Body of pancreas (tissue), 4 donors: ENCODE measurements around the gene C19orf25. TPM values are rescaled to one million over a fixed set of nuclear protein-coding genes. Genes with fewer than 3 reads are reported as not detected.

Experiments
- ATAC-seq: fragments of 150-250 bp; one replicate; pipeline ENCODE4 v1.9.1; 2016
- DNase-seq, 4 donors: peaks; one replicate each; pipeline ENCODE4 v3.0.0-alpha.2; 2019
- H3K27ac ChIP-seq, 4 donors: fragments of 200-600 bp; sonication (generic); 1 replicate in 3 of 4; 2 replicates in 1 of 4; pipeline versions ENCODE4 v1.5.1 to v1.6.1; 2016 to 2019; ENCODE audit warnings: mild to moderate bottlenecking in 1 of 4, mixed read lengths in 1 of 4, moderate library complexity in 1 of 4
- H3K27me3 ChIP-seq, 2 donors: fragments of 200-600 bp; sonication (generic); one replicate each; pipeline ENCODE4 v1.6.0; 2016; ENCODE audit warnings: mild to moderate bottlenecking in 1 of 2
- H3K36me3 ChIP-seq, 2 donors: fragments of 200-600 bp; sonication (generic); replicated peaks in 1 of 2; 2 replicates each; pipeline ENCODE4 v1.5.1; 2016; ENCODE audit warnings: low read depth in 2 of 2; ENCODE audit not compliant: insufficient read depth in 1 of 2
- H3K4me1 ChIP-seq: fragments of 200-600 bp; sonication (generic); one replicate; pipeline ENCODE4 v1.6.0; 2016
- H3K4me3 ChIP-seq, 2 donors: fragments of 200-600 bp; sonication (generic); 1 replicate in 1 of 2; 2 replicates in 1 of 2; pipeline ENCODE4 v1.5.1; 2016 to 2019
- H3K9me3 ChIP-seq, 3 donors: fragments of 200-600 bp; sonication (generic); 1 replicate in 2 of 3; 2 replicates in 1 of 3; pipeline ENCODE4 v1.5.1; 2016
- CTCF ChIP-seq, 7 experiments: fragments of 450-650 bp in 4 of 7; fragments of 200-600 bp in 3 of 7; sonication (generic) in 3 of 7; IDR thresholded peaks; one replicate each; pipeline ENCODE4 v1.5.1; 2016 to 2019; ENCODE audit warnings: antibody characterized with exemption in 7 of 7
- POLR2A ChIP-seq, 3 donors: fragments of 450-650 bp; IDR thresholded peaks; one replicate each; pipeline ENCODE4 v1.6.1; 2016; ENCODE audit warnings: antibody characterized with exemption in 3 of 3, mild to moderate bottlenecking in 2 of 3
- WGBS, 2 donors: methylation state at CpG; one replicate each; pipeline ENCODE4 v1.1.5; 2017; 5-methylcytosine and 5-hydroxymethylcytosine counted together
- intact Hi-C: fragments of 100-400 bp; cut with DNase I; formaldehyde crosslinking; loops from one replicate; pipeline ENCODE4 v1.15.1; 2023
- total RNA-seq, 2 donors: library from RNA; depleted of rRNA; stranded (reverse); fragments of >200 nt; gene quantifications; one replicate each; pipeline ENCODE4 v1.1.0, GENCODE V29; 2016

The C19orf25 gene
- total RNA-seq, 2 donors from 2014 or later: 26.7 to 31.4 TPM

GRCh38 chr19:1472231-1473084 is 6.6 kb downstream of the C19orf25 start:
- Histone ChIP-seq H3K27ac (no peak overlapping the region), H3K27me3 (peaks cover 0 to 51% of the 10 kb centered on the region in 2 donors), H3K4me3 (no peak overlapping the region), H3K36me3 (no peaks in the 10 kb centered on the region), H3K9me3 (no peaks in the 10 kb centered on the region), H3K4me1 (peaks cover 58% of the 10 kb centered on the region)
- DNase-seq (no peak), ATAC-seq (no peak)
- intact Hi-C loops: no loop called here
- WGBS, 2 donors: 20 to 39% methylated on average over 3 to 44 of the region's 44 CpGs
- no peak for TF ChIP-seq POLR2A (IDR thresholded peaks at IDR 0.05)
- no peak for TF ChIP-seq CTCF (IDR thresholded peaks at IDR 0.05)

GRCh38 chr19:1471515-1472160 is 7.4 kb downstream of the C19orf25 start:
- H3K27me3 ChIP-seq: peaks cover 0 to 59% of the 10 kb centered on the region in 2 donors
- WGBS, 2 donors: 20 to 30% methylated on average over 8 to 24 of the region's 24 CpGs
- DNase-seq: no peak

DNA sequence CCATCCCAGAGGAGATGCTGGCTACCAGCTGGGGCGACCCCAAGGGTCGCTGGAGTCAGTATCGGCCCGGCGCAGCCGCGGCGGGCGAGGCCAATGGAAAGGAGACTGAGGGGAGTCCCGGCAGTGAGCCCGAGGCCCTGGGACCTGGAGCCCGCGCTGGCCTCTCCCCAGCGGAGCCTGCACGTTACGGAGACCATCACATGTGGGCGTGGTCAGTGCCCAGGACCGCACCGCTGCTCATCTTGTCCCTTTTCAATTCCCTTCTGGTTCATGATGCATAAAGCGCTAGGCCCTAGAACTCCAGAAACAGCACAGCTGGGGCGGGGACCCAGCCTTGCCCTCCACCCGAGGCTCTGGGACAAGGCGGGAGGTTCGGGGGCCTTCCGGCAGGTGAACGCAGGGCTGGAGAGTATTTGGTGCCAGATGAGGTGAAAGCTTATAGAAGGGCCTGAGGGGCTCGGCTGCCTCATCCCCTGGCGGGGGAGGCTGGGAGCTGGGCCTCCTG is 8.0 kb downstream of the C19orf25 start:
- intact Hi-C loops: no loop called here
- Histone ChIP-seq H3K27me3 (peaks cover 0 to 60% of the 10 kb centered on the region in 2 donors), H3K4me3 (no peak overlapping the region), H3K27ac (no peak overlapping the region), H3K4me1 (peaks cover 70% of the 10 kb centered on the region), H3K36me3 (no peaks in the 10 kb centered on the region), H3K9me3 (no peaks in the 10 kb centered on the region)
- DNase-seq (peak in 1 of 4 donors; percentile 33), ATAC-seq (no peak)
- 5% methylated on average over 28 of the region's 28 CpGs; no CpG with 5 or more reads in 1 of the 2 donors for WGBS, 2 donors
- no peak for TF ChIP-seq POLR2A (IDR thresholded peaks at IDR 0.05)
- no peak for TF ChIP-seq CTCF (IDR thresholded peaks at IDR 0.05)

More at GRCh38 chr19:1471515-1472160, 7.4 kb downstream of the C19orf25 start:
- TF ChIP-seq CTCF (IDR thresholded peaks at IDR 0.05) (no peak), POLR2A (IDR thresholded peaks at IDR 0.05) (no peak)
- Histone ChIP-seq H3K4me3 (no peak overlapping the region), H3K36me3 (no peaks in the 10 kb centered on the region), H3K9me3 (no peaks in the 10 kb centered on the region), H3K27ac (no peak overlapping the region), H3K4me1 (peaks cover 66% of the 10 kb centered on the region)
- intact Hi-C loops: no loop called here
- ATAC-seq: no peak

- peak; percentile 14 for ATAC-seq
- intact Hi-C loops: no loop called here
- H3K4me3 ChIP-seq: no peak overlapping the region
- no peaks in the 10 kb centered on the region for H3K9me3 ChIP-seq
- H3K36me3 ChIP-seq: no peaks in the 10 kb centered on the region
- peak in 1 of 4 donors; percentile 60 for DNase-seq
- TF ChIP-seq CTCF (IDR thresholded peaks at IDR 0.05) (no peak), POLR2A (IDR thresholded peaks at IDR 0.05) (no peak)
- no peak overlapping the region for H3K27ac ChIP-seq
- peaks cover 76% of the 10 kb centered on the region for H3K4me1 ChIP-seq
- H3K27me3 ChIP-seq: peaks cover 0 to 60% of the 10 kb centered on the region in 2 donors
- WGBS, 2 donors: 0% methylated on average over 51 of the region's 67 CpGs; no CpG with 5 or more reads in 1 of the 2 donors
Observed at GRCh38 chr19:1470305-1471009, 8.6 kb downstream of the C19orf25 start.
